Activated CD4-positive, alpha-beta memory T cell treated with anti-CD3 and anti-CD28 coated beads, Interleukin-2, amount 10 ng/mL, durations not matched to agents 7 days and 5 days (primary cell): ENCODE results near the gene SEPTIN8. TPM values are rescaled to one million over a fixed set of nuclear protein-coding genes. Genes with fewer than 3 reads are reported as not detected.

ENCODE experiments used
- CTCF ChIA-PET: fragments of 350-600 bp; sonication (Branson Sonifier 250); formaldehyde crosslinking; loops from one replicate; lab custom pipeline; 2021; ENCODE audit warnings: antibody characterized with exemption, inconsistent platforms; lab: Charles Lee
- POLR2A ChIA-PET: fragments of 350-600 bp; sonication (Branson Sonifier 250); formaldehyde crosslinking; loops from one replicate; lab custom pipeline; 2021; ENCODE audit warnings: antibody characterized with exemption; lab: Charles Lee
- DNase-seq: peaks from one replicate; pipeline ENCODE4 v3.0.0-alpha.2; 2020
- H3K27ac Mint-ChIP-seq: one replicate; pipeline ENCODE4 v1.8.0; 2021; ENCODE audit warnings: mild to moderate bottlenecking, mixed read lengths
- H3K27me3 Mint-ChIP-seq: one replicate; pipeline ENCODE4 v1.8.0; 2021; ENCODE audit warnings: mixed read lengths
- H3K36me3 Mint-ChIP-seq: one replicate; pipeline ENCODE4 v1.8.0; 2021; ENCODE audit warnings: low read depth, mixed read lengths
- H3K4me1 Mint-ChIP-seq: one replicate; pipeline ENCODE4 v1.8.0; 2021; ENCODE audit warnings: mixed read lengths
- H3K4me3 Mint-ChIP-seq: one replicate; pipeline ENCODE4 v1.8.0; 2021; ENCODE audit warnings: mild to moderate bottlenecking, mixed read lengths
- H3K9me3 Mint-ChIP-seq: one replicate; pipeline ENCODE4 v1.8.0; 2021; ENCODE audit warnings: mixed read lengths
- total RNA-seq, 2 experiments: library from RNA; stranded (reverse); gene quantifications; one replicate each; pipeline ENCODE4 v1.2.3, GENCODE V29; 2021

Gene SEPTIN8
- total RNA-seq, 2 experiments from 2014 or later = 29.7 to 31.8 TPM

GRCh38 chr5:132734687-132735086, 42.4 kb downstream of the SEPTIN8 start:
- POLR2A ChIA-PET = interaction anchor here (0.8 kb wide), 1 partner anchor 13 kb away, joined by 3 read pairs; the partner anchor contains the start of gene CCNI2
- Mint-ChIP-seq H3K36me3 (peaks cover 11% of the 10 kb centered on the region), H3K9me3 (no peaks in the 10 kb centered on the region), H3K4me1 (peaks cover 43% of the 10 kb centered on the region), H3K27ac (no peak overlapping the region), H3K4me3 (no peak overlapping the region), H3K27me3 (peaks cover 3% of the 10 kb centered on the region)
- CTCF ChIA-PET = no interaction called here
- no peak for DNase-seq

- Mint-ChIP-seq H3K36me3 (peaks cover 13% of the 10 kb centered on the region), H3K27me3 (no peaks in the 10 kb centered on the region), H3K27ac (no peak overlapping the region), H3K4me1 (peaks cover 44% of the 10 kb centered on the region), H3K4me3 (no peak overlapping the region), H3K9me3 (no peaks in the 10 kb centered on the region)
- CTCF ChIA-PET = interaction anchor here (1.3 to 1.5 kb wide), 2 partner anchors 13 to 18 kb away, joined by 3 to 4 read pairs; no protein-coding TSS in a partner anchor
- POLR2A ChIA-PET = no interaction called here
- no peak for DNase-seq
These were observed 43.4 kb downstream of the SEPTIN8 start for GRCh38 chr5:132733499-132734148.

- CTCF ChIA-PET = interaction anchor here (1.1 to 1.6 kb wide), 3 partner anchors 13 to 90 kb away, joined by 3 to 5 read pairs (median 3); no protein-coding TSS in a partner anchor
These were observed 47.1 kb downstream of the SEPTIN8 start for GRCh38 chr5:132729896-132730295.

GRCh38 chr5:132725745-132726144, 51.3 kb downstream of the SEPTIN8 start:
- Mint-ChIP-seq H3K4me3 (no peak overlapping the region), H3K36me3 (peaks cover 43% of the 10 kb centered on the region), H3K9me3 (no peaks in the 10 kb centered on the region), H3K27ac (no peak overlapping the region), H3K27me3 (no peaks in the 10 kb centered on the region), H3K4me1 (peaks cover 9% of the 10 kb centered on the region)
- POLR2A ChIA-PET = no interaction called here
- DNase-seq = no peak
- CTCF ChIA-PET = interaction anchor here (2.7 kb wide), 1 partner anchor 95 kb away, joined by 7 read pairs; no protein-coding TSS in a partner anchor

More at GRCh38 chr5:132729896-132730295, 47.1 kb downstream of the SEPTIN8 start:
- Mint-ChIP-seq H3K27me3 (no peaks in the 10 kb centered on the region), H3K4me1 (peaks cover 19% of the 10 kb centered on the region), H3K9me3 (no peaks in the 10 kb centered on the region), H3K36me3 (peaks cover 29% of the 10 kb centered on the region), H3K4me3 (no peak overlapping the region), H3K27ac (no peak overlapping the region)
- no peak for DNase-seq
- POLR2A ChIA-PET = interaction anchor here (0.8 kb wide), 1 partner anchor 47 kb away, joined by 3 read pairs; the partner anchor contains the start of gene SEPTIN8

- POLR2A ChIA-PET = interaction anchor here (1.7 kb wide), 1 partner anchor 8 kb away, joined by 3 read pairs; no protein-coding TSS in a partner anchor
- peaks cover 34% of the 10 kb centered on the region for H3K36me3 Mint-ChIP-seq
- H3K27me3 Mint-ChIP-seq = no peaks in the 10 kb centered on the region
These were observed 58.3 kb downstream of the SEPTIN8 start for GRCh38 chr5:132718544-132719312.

GRCh38 chr5:132714456-132715307, 62.4 kb downstream of the SEPTIN8 start:
- ChIA-PET CTCF (interaction anchor here (0.5 to 2.9 kb wide), 18 partner anchors 12 to 328 kb away, joined by 3 to 18 read pairs (median 4); no protein-coding TSS in a partner anchor), POLR2A (interaction anchor here (0.9 to 1.5 kb wide), 3 partner anchors 32 to 157 kb away, joined by 3 read pairs; no protein-coding TSS in a partner anchor)
- peaks cover 21% of the 10 kb centered on the region for H3K4me1 Mint-ChIP-seq
- H3K9me3 Mint-ChIP-seq = no peaks in the 10 kb centered on the region
- peak overlapping the region; percentile 19 for H3K4me3 Mint-ChIP-seq
- no peaks in the 10 kb centered on the region for H3K27me3 Mint-ChIP-seq
- no peak for DNase-seq
- H3K27ac Mint-ChIP-seq = peak overlapping the region; percentile 42
- peaks cover 14% of the 10 kb centered on the region for H3K36me3 Mint-ChIP-seq

More at GRCh38 chr5:132718544-132719312, 58.3 kb downstream of the SEPTIN8 start:
- Mint-ChIP-seq H3K4me1 (peaks cover 15% of the 10 kb centered on the region), H3K9me3 (no peaks in the 10 kb centered on the region), H3K4me3 (no peak overlapping the region), H3K27ac (no peak overlapping the region)
- CTCF ChIA-PET = interaction anchor here (1.5 kb wide), 1 partner anchor 19 kb away, joined by 3 read pairs; the partner anchor contains the start of gene KIF3A
- DNase-seq = no peak

GRCh38 chr5:132708645-132709044, 68.4 kb downstream of the SEPTIN8 start:
- H3K4me3 Mint-ChIP-seq = no peak overlapping the region
- POLR2A ChIA-PET = interaction anchor here (1.2 kb wide), 1 partner anchor 39 kb away, joined by 4 read pairs; the partner anchor contains the start of gene CCNI2
- H3K27me3 Mint-ChIP-seq = no peaks in the 10 kb centered on the region
- DNase-seq = no peak
- H3K27ac Mint-ChIP-seq = no peak overlapping the region
- CTCF ChIA-PET = interaction anchor here (0.7 to 1.0 kb wide), 5 partner anchors 9 to 182 kb away, joined by 3 to 5 read pairs (median 3); no protein-coding TSS in a partner anchor
- peaks cover 17% of the 10 kb centered on the region for H3K36me3 Mint-ChIP-seq
- peaks cover 22% of the 10 kb centered on the region for H3K4me1 Mint-ChIP-seq
- H3K9me3 Mint-ChIP-seq = no peaks in the 10 kb centered on the region

- H3K27me3 Mint-ChIP-seq = no peaks in the 10 kb centered on the region
- ChIA-PET CTCF (no interaction called here), POLR2A (interaction anchor here (1.2 to 1.6 kb wide), 2 partner anchors 61 to 72 kb away, joined by 3 read pairs; partner anchors contain the start of gene SEPTIN8)
- H3K27ac Mint-ChIP-seq = peak overlapping the region; percentile 45
- DNase-seq = no peak
- H3K4me3 Mint-ChIP-seq = no peak overlapping the region
- peaks cover 44% of the 10 kb centered on the region for H3K36me3 Mint-ChIP-seq
- peaks cover 27% of the 10 kb centered on the region for H3K4me1 Mint-ChIP-seq
- H3K9me3 Mint-ChIP-seq = no peaks in the 10 kb centered on the region
These were observed 72.2 kb downstream of the SEPTIN8 start for GRCh38 chr5:132704875-132705274.

Other genes starting within 250 kb of the SEPTIN8 start
- 1 to 10 TPM; 2.6 to 3.3 TPM for gene IL5, start 233.7 kb downstream of the SEPTIN8 start, total RNA-seq
- 10 to 100 TPM; 35.6 to 38.9 TPM for gene RAD50, start 220.3 kb downstream of the SEPTIN8 start, total RNA-seq
- gene IL13, start 119.1 kb downstream of the SEPTIN8 start, total RNA-seq = 10 to 100 TPM; 32.9 to 36.6 TPM
- gene IL4, start 103.2 kb downstream of the SEPTIN8 start, total RNA-seq = 10 to 100 TPM in 1 of 2 experiments, 1 to 10 TPM in 1; 7.4 to 12.6 TPM
- 10 to 100 TPM; 16.2 to 19.3 TPM for gene KIF3A, start 39.7 kb downstream of the SEPTIN8 start, total RNA-seq
- 1 to 10 TPM; 6.4 to 6.7 TPM for gene CCNI2, start 29.8 kb downstream of the SEPTIN8 start, total RNA-seq
- gene SOWAHA, start 36.1 kb upstream of the SEPTIN8 start, total RNA-seq = not detected
- gene SHROOM1, start 53.4 kb upstream of the SEPTIN8 start, total RNA-seq = 1 to 10 TPM; 2.5 to 2.7 TPM
- gene GDF9, start 89.2 kb upstream of the SEPTIN8 start, total RNA-seq = 1 to 10 TPM in 1 of 2 experiments, under 1 TPM in 1; 0.68 to 1.2 TPM
- gene UQCRQ, start 89.4 kb upstream of the SEPTIN8 start, total RNA-seq = 100 to 1,000 TPM; 281 to 293 TPM
- 1 to 10 TPM; 2.5 to 3.2 TPM for gene LEAP2, start 96.4 kb upstream of the SEPTIN8 start, total RNA-seq
- gene AFF4, start 186.4 kb upstream of the SEPTIN8 start, total RNA-seq = 10 to 100 TPM; 33.1 to 33.3 TPM
- 10 to 100 TPM; 27.9 to 28.0 TPM for gene ZCCHC10, start 249.3 kb upstream of the SEPTIN8 start, total RNA-seq